Progenitor cell of endocrine pancreas (in vitro differentiated cells): ENCODE measurements around the gene SIM2. TPM values are rescaled to one million over a fixed set of nuclear protein-coding genes. Genes with fewer than 3 reads are reported as not detected.
"Not testable (repeated sequence)": the region's sequence is repeated elsewhere in the genome, so short reads cannot be mapped to it uniquely, and the experiment has no call there.

Experiments
- DNase-seq: peaks from one replicate; pipeline ENCODE4 v3.0.0; 2021; ENCODE audit warnings: low spot score; ENCODE audit not compliant: unreplicated experiment
- H3K27ac Mint-ChIP-seq: 2 replicates; pipeline ENCODE4 v1.8.0; 2021; ENCODE audit warnings: mild to moderate bottlenecking, moderate library complexity, mixed read lengths
- H3K27me3 Mint-ChIP-seq: 2 replicates; pipeline ENCODE4 v1.8.0; 2021; ENCODE audit warnings: mixed read lengths
- H3K36me3 Mint-ChIP-seq: 2 replicates; pipeline ENCODE4 v1.8.0; 2022; ENCODE audit warnings: mixed read lengths; ENCODE audit not compliant: insufficient read depth
- H3K4me1 Mint-ChIP-seq: 2 replicates; pipeline ENCODE4 v1.8.0; 2021; ENCODE audit warnings: low read depth, mixed read lengths
- H3K4me3 Mint-ChIP-seq: 2 replicates; pipeline ENCODE4 v1.8.0; 2021; ENCODE audit warnings: low read depth, mild to moderate bottlenecking, moderate library complexity, mixed read lengths
- H3K9me3 Mint-ChIP-seq: 2 replicates; pipeline ENCODE4 v1.8.0; 2021; ENCODE audit warnings: low read depth, mixed read lengths
- CTCF ChIP-seq: fragments of 200-600 bp; sonication (generic); IDR thresholded peaks from one replicate; pipeline ENCODE4 v1.5.0; 2021; ENCODE audit warnings: antibody characterized with exemption, mild to moderate bottlenecking; ENCODE audit not compliant: unreplicated experiment
- total RNA-seq: library from RNA; stranded (reverse); gene quantifications from 2 replicates; pipeline ENCODE4 v1.2.1, GENCODE V29; 2021

The SIM2 gene
- total RNA-seq, 1 donor from 2014 or later: 0.38 TPM

GRCh38 chr21:36665806-36666205, 33.1 kb upstream of the SIM2 start:
- H3K4me1 Mint-ChIP-seq: peaks cover 8% of the 10 kb centered on the region
- peaks cover 40% of the 10 kb centered on the region for H3K27me3 Mint-ChIP-seq
- no peaks in the 10 kb centered on the region for H3K36me3 Mint-ChIP-seq
- no peaks in the 10 kb centered on the region for H3K9me3 Mint-ChIP-seq
- no peak for DNase-seq
- no peak overlapping the region for H3K4me3 Mint-ChIP-seq
- TF ChIP-seq CTCF: no peak
- no peak overlapping the region for H3K27ac Mint-ChIP-seq

DNA sequence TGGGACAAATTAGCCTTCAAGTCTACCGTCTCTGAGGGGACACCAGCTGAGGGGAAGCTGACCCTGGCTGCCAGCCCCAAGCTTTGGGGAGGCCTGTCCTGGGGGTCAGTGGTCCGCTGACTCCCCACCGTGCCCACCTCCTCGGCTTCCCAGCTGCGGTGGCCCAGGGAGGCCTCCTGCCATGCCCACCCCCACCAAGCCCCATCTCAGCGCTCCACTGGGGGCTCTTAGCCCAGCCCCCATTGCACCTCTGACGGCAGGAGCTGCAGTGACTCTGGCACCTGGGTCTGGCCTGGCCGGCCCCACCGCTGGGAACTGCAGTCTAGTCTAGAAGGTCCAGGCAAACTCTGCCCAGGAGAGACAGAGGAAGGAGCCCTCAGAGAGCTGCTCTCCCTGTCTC, 30.2 kb upstream of the SIM2 start:
- Mint-ChIP-seq H3K27me3 (peaks cover 45% of the 10 kb centered on the region), H3K27ac (no peak overlapping the region)

GRCh38 chr21:36671836-36672235, 27.1 kb upstream of the SIM2 start:
- Mint-ChIP-seq H3K4me3 (no peak overlapping the region), H3K9me3 (no peaks in the 10 kb centered on the region), H3K4me1 (no peaks in the 10 kb centered on the region), H3K36me3 (no peaks in the 10 kb centered on the region), H3K27ac (no peak overlapping the region), H3K27me3 (peaks cover 43% of the 10 kb centered on the region)
- TF ChIP-seq CTCF: no peak
- DNase-seq: no peak

More for the DNA sequence above, 30.2 kb upstream of the SIM2 start:
- DNase-seq: no peak
- Mint-ChIP-seq H3K36me3 (no peaks in the 10 kb centered on the region), H3K9me3 (no peaks in the 10 kb centered on the region), H3K4me3 (no peak overlapping the region), H3K4me1 (no peaks in the 10 kb centered on the region)
- TF ChIP-seq CTCF: no peak

DNA sequence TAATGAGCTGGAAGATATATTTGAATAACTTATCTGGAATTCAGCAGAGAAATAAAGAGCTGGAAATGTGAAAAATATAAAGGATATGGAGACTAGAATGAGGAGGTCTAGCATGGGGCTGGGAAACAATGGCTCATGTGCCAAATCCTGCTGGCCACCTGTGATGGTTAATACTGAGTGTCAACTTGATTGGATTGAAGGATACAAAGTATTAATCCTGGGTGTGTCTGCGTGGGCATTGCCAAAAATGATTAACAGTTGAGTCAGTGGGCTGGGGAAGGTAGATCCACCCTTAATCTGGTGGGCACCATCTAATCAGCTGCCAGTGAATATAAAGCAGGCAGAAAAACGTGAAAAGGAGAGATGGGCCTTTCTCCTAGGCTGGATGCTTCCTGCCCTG, 26.6 kb upstream of the SIM2 start:
- not testable (repeated sequence) for H3K36me3 Mint-ChIP-seq, DNase-seq, H3K4me1 Mint-ChIP-seq, H3K27ac Mint-ChIP-seq, H3K4me3 Mint-ChIP-seq, H3K9me3 Mint-ChIP-seq
- peaks cover 46% of the 10 kb centered on the region for H3K27me3 Mint-ChIP-seq

GRCh38 chr21:36672737-36673136, 26.2 kb upstream of the SIM2 start:
- Mint-ChIP-seq H3K9me3 (no peaks in the 10 kb centered on the region), H3K27me3 (peaks cover 45% of the 10 kb centered on the region), H3K4me3 (no peak overlapping the region), H3K27ac (no peak overlapping the region), H3K36me3 (no peaks in the 10 kb centered on the region), H3K4me1 (no peaks in the 10 kb centered on the region)
- no peak for TF ChIP-seq CTCF
- no peak for DNase-seq

DNA sequence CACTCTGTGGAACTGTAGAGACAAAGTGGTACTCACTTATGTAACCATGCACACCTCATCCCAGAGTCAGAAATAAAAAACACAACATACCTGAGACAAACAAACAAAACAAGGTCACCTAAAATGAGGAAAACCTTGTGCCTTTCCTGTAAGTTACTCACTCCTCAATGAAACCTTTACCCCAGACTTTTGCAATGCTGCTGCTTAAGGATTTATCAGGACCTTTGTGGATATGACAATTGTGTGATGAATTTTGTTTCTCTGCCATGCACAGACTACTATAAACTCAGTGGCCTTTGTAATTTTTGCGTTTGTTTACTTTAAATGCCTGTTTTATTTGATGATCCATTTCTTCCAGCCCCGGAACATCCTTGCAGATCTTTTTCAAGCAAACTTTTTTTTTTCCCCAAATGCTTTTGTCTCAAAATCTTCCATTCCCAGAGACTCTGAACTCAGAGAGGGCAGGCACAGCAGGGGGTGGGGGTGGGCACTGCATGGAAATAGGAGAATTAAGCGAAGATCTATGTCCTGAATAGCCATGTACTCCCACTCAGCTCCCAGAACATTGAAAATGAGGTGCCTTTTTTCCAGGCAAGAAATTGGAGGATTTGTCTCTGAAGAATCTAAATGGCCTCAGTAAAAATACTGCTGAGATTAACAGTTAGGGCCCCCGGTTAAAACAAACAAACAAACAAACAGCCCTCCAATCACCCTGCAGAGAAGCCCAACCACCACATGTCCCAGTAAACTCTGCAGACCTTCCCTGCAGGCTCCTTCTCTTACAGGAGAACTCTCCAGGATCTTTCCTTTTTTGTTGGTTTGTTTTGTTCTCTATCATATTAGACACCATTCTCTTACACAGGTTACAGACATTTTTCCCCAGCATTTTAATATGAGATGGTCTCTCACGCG, 22.6 kb upstream of the SIM2 start:
- H3K36me3 Mint-ChIP-seq: peaks cover 2% of the 10 kb centered on the region
- no peak overlapping the region for H3K4me3 Mint-ChIP-seq
- no peaks in the 10 kb centered on the region for H3K4me1 Mint-ChIP-seq
- no peak for DNase-seq
- H3K9me3 Mint-ChIP-seq: peaks cover 6% of the 10 kb centered on the region
- H3K27ac Mint-ChIP-seq: no peak overlapping the region
- H3K27me3 Mint-ChIP-seq: peaks cover 36% of the 10 kb centered on the region
- TF ChIP-seq CTCF: no peak
